Sciatic nerve (tissue), 2 donors: ENCODE data around the gene RAD51B. TPM values are rescaled to one million over a fixed set of nuclear protein-coding genes. Genes with fewer than 3 reads are reported as not detected.

Experiments
- ATAC-seq: fragments of 200-7000 bp; cut with Tn5 transposase; one replicate; pipeline ENCODE4 v1.9.1; 2020; ENCODE audit warnings: mild to moderate bottlenecking, moderate library complexity
- DNase-seq: peaks from one replicate; pipeline ENCODE4 v3.0.0-alpha.2; 2020; ENCODE audit warnings: low spot score
- intact Hi-C: fragments of 100-400 bp; cut with DNase I; formaldehyde crosslinking; loops from one replicate; pipeline ENCODE4 v1.14.2; 2022
- total RNA-seq: library from RNA; stranded (reverse); fragmentation: NEBNext Ultra II Directional; extraction: Animal tissue kit (Norgen Biotek cat#: 25700); gene quantifications from one replicate; pipeline ENCODE4 v1.2.1, GENCODE V29; 2021
- donor health status: DM: no; HTN: no; CAD: no.
- donor health status: DM: no; HTN: no; CAD: no.

The RAD51B gene
- total RNA-seq, 1 donor from 2014 or later: 30.4 TPM

DNA sequence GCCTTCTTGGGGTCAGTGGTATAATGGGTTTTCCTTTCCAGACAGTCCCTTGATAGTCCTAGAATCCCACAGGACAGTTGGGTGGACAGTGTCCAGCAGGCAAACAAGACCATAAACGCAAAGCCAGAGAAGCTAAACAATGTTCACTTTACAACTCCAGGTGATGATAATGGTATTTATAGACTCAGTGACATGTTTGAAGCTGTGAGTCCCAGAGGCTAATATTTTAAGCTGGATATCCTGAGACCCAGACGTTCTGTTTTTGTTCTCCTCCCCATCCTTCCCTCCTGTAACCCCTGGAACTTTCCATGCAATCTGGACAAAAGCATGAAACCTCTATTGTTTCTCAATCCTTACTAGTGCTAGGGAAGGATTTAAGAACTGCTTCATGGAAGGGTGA is 852.3 kb downstream of the RAD51B start:
- DNase-seq (no peak), ATAC-seq (peak; percentile 70)
- intact Hi-C loops: no loop called here

DNA sequence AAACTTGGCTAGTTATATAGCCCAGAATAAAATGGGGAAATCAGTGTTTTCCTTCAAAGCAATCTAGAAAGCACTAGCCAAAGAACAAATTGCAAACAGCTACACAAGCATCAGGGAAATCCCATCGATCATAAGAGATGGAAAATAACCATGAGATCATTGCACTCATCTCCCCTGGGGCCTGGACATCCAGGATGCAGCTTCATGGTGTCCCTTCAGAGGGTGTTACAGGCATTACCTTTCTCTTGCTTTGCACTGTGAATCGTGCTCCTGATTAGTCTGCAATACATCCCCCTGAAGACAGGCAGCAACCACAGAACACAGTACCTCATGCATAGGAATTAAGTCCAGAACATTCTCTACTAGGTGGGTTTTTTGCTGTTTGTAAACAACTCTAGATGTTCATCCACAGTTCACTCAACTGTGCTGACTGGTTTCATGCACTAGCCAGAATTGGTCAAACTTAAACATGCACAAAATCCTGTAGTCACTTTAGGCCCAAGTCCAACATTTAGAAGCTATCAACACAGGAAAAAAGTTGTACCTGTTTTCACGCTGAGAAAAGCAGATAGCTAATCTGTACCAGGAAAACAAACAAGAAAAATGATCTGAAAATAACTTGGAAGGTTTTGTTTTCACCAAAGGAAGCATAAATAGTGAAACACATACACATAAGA is 853.2 kb downstream of the RAD51B start:
- intact Hi-C loops: no loop called here
- ATAC-seq (peak; percentile 34), DNase-seq (no peak)

DNA sequence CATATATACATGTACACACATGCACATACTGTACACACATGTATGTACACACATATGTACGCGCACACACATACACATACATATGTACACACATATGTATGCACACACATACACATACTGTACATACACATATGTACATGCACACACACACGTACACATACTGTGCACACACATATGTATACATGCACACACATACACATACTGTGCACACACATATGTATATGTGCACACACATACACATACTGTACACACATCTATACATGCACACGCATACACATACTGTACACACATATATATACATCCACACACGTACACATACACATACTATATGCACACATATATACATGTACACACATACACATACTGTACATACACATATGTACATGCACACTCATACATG is 853.9 kb downstream of the RAD51B start:
- ATAC-seq: no peak

DNA sequence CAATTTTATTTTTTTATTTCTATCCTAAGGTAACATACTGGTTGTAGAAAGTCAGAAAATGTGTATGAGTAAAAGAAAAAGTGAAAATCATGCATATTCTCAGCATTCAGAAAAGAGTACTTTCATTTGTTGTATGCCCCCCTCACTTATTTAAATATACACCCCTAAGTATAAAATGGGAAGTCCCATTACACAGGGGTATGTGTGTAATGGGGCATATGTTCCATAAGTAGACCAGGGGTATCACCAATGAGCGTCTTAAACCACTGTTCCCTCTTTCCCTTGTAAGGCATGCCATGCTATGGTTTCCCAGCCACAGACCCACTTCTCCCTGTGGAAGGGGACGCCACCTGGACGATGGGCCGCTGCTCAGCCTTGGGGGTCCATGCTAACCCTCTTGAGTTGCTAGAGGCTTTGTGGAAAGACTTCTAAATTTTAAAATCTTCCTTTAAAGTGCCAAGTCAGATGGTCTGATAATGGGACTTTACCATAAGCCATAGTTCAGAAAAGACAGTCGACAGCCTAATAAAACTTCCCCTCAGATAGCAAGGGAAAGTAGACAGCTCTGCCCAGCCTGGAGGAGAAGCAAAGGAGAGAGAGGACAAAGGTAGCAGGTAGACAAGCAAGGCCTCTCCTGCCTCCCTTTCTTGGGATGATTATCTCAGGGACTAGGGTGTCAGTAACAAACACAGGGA is 855.1 kb downstream of the RAD51B start:
- no peak for ATAC-seq
- no peak for DNase-seq
- intact Hi-C loops: no loop called here

More for the DNA sequence above, 853.9 kb downstream of the RAD51B start:
- intact Hi-C loops: no loop called here
- no peak for DNase-seq

DNA sequence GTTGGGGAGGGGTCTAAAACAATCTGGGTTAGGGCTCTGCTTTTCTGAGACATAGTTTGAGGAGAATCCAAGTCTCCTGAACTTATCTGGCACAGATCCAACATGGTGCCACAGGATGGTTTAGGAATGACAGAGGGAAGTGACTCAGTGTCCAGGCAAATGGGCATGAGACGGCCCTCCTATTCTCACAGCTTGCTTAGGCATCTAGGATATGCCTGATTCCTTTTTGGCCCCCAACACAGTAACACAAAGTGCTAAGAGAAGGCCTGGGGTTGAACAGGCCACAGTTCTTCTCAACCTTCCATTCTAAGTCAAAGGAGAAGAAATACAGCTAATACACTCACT is 855.6 kb downstream of the RAD51B start:
- intact Hi-C loops: no loop called here
- DNase-seq (no peak), ATAC-seq (no peak)

DNA sequence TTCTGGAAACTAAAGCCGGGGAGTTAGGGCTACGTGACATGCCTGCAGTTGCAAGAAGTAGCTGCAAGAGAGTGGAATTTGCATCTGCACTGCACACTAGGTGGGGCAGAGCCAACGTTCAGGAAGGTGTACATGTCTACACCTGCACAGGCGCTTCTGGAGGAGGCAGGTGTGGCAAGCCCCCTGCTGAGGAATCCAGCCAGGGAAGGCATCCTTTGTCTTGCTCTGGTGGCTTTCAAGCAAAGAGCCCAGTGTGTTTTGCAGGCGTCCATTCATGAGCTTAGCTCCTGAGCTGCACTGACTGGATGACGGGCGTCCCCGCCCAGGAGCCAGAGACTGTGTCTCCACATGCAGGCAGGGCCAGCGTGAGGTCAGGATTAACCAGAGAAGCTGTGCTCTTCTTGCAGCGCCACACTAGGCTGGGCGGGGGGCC is 856.9 kb downstream of the RAD51B start:
- intact Hi-C loops: no loop called here
- no peak for ATAC-seq
- no peak for DNase-seq

DNA sequence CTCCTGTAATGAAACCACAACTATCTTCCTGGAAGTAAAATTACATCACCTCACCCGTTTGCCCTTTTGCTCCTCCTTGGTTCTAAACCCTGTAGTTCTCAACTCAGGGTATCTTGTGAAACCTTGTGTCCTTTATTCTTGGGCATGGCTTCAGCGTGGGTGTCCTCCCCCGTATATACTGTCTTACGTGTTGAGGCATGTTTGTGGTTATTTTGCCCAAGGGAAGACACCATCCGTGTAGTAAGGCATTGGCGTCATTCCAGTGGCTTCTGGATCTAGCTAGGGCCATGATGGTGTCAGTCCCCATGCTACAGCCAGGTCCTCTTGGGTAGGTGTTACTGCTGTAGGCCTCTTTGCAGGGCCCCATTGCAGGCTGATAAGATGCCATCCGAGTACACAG is 857.9 kb downstream of the RAD51B start:
- intact Hi-C loops: no loop called here
- ATAC-seq: no peak
- DNase-seq: no peak

DNA sequence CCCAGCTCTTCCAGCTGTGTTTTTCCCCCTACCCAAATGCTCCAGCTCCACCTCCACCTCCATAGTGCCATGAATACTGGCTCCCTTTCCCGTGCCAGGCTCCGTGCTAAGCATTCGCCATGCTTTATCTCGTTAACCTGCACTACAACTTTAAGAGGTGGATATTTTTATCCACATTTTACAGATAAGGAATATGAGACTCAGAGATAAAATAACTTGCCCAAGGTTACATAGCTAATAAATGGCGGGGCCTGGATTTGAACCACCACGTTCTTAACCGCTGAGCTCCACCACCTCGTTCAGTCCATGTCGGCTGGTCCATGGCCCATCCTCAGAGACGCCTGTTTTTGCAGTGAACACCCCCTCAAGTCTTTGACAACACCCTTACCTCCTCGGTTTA is 858.3 kb downstream of the RAD51B start:
- intact Hi-C loops: no loop called here
- peak; percentile 38 for DNase-seq
- no peak for ATAC-seq

DNA sequence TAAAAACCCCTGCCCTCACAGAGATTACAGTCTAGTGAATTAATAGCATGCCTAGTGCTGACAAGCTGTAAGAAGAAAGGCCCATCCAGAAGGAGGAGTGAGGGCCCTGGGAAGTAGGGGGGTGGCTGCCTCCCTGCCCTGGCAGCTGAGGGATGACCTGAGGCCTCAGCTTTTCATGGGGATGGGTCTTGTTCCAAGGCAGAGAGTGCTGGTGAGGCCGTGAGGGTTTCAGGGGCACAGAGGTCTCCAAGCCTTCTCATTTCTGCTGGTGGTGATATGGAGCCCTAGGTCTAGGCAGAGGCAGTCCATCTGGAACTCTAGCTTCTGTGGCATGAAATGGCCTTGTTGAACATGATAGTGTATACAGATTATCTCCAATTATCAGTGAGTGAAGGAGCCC is 858.9 kb downstream of the RAD51B start:
- DNase-seq (peak; percentile 22), ATAC-seq (no peak)
- intact Hi-C loops: no loop called here

DNA sequence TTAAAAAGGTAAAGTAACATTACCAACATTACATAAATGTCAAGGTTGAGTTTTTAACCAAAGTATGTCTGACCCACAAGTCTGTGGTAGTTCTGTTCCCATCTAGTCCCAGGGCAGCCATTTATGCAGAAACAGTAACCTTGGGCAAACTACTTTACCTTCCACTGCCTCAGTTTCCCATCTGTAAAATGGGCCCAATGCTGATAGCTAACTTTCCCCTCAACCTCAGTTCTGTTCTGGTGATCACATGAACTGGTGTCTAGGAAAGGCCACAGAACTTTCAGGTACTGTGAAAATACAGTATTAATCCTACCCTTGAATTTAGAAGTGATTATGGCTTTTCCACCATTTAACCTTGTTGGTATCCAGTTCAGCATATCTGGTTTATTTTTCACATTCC is 859.7 kb downstream of the RAD51B start:
- DNase-seq (no peak), ATAC-seq (no peak)
- intact Hi-C loops: no loop called here

DNA sequence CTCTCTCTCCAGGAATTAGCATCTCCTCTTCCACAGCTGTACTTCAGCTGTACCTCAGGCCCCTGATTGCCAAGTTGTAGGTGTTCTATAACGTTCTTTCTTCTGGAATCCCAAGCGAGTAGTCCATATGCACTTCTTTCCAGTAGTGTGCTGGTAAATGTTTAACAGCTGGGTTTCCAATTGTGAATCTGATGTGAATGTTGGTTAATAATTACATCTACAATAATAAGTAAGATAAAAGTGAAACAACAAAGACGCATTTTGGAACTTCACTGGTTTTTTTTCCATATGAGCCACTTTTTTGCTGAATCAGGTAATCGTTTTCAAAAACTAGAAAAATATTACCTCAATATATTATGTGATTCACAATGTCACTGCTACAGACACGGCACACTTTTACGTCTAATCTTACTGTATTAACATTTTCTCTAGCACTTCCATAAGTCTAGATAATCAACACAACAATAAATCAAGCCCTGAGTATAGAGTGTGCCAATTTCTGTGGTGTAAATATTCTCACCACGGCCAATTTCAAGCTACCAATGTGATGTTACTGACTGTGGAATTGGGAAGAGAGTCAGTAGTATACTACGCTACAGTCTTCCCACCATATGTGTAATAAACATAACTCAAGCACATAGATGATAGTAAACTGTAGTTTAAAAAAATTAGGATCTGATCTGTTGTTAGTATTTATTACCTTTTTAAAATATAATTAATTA is 860.3 kb downstream of the RAD51B start:
- DNase-seq (no peak), ATAC-seq (no peak)
- intact Hi-C loops: no loop called here

DNA sequence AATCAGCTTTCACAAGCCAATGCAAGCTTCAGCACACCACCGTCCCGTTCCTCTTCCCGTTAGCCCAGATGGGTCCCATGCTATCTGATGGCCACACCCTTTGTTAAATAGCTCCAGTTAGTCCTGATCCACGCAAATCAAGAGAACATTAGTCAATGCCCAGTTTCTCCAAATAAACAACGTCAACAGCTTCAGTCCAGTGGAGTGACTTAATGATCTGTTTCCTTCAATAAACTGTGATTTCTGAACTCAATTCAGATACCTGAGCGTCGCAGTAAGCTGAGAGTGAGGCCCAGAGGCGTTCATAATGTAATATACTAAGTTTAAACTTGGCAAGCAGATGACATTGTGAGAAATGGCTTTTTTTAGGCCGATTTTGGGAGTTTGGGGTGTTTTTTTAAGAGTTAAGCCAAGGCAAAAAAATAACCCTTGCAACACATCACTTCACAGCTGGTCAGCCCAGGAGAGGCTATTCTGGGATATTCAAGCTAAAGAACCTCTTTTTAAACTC is 861.0 kb downstream of the RAD51B start:
- DNase-seq (no peak), ATAC-seq (peak; percentile 47)
- intact Hi-C loops: no loop called here

DNA sequence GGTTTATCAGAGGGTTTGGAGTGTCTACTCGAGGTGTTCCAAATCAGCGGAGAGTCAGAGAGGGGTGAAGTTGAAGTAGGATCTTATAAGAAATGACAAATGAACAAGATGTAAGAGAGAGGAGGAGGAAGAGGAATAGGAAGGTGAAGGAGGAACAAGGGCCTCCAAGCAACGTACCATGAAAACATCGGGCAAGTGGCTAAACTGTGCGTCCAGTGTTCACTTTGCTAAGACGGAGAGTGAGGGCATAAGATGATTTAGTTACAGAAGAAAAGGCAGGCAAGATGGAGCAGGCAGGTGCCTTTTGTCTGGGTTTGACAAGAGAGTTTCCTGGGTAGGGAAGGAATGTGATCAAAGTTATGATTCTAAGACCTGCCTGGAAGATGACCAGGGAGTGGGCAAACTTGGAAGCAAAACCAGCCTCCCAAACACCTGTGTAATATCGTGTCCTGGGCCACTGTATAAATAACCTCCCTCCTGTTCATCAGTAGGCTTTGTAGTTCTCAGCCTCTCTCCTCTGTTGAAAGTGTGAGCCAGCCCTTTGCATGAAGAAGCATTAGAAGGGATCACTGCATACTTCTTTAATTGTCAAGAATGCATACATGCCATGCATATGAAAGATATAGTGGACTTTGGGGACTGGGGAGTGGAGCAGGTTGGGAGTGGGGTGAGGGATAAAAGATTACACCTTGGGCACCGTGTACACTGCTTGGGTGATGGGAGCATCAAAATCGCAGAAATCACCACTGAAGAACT is 861.9 kb downstream of the RAD51B start:
- intact Hi-C loops: no loop called here
- DNase-seq: no peak
- no peak for ATAC-seq

DNA sequence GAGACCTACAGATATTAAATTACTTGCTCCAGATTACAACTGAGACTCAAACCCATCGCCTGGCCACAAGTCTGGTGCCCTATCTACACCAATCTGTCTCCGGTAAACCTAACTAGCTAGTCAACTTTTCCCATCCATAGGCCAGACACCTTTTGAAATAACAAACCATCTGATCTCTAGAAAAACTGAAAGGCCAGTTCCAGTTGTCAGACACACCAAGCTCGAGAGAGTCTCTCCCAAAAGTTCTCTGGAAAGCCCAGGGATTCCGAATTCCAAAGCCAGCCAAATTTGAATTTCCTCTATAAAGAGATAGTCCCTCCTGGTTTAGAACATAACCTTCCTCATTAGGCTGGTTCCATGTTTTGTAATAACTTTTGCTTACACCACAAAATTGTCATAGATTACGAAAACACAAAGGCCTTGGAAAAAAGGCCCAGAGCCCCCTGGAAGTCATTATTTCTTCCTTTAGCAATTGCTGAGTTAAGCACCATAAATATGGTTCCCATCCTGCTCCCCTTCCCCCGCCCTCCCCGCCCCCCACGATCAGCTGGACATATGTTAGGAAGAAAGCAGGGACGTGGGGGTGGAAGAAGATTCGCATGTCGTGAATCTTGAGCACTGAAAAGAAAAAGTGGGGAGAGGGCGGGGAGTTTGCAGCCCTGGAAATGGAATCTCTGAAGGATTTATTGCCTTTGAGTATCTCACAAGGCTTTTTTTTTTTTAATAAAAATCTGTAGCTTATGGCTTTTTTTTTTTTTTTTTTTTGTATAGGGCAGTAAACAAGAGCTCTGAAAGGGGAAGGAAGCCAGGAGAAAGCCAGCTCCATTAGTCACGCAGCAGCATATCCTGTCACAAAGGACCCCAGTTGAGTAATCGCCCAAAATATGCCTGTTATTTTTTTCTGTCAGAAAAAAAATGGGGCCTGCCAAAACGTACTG is 862.9 kb downstream of the RAD51B start:
- peak; percentile 89 for ATAC-seq
- intact Hi-C loops: no loop called here
- no peak for DNase-seq

DNA sequence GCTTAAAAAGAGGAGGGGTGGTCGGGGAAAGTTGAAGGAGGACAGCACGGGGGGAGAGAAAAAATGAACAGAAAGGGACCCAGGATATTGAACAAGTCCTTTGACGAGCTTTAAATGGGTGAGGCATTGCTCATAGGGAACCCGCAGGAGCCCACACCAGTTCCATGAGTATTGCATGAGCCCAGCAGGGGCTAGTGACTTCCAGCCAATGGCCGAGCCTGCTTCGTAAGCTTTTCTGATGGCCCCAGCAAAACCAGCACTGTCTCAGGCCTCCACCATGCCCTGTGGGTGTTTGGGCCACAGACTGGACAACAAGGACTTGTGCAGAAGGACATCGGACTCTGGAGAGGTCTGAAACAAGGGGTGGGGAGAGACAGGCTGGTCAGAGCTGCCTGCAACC is 863.7 kb downstream of the RAD51B start:
- intact Hi-C loops: no loop called here
- DNase-seq (no peak), ATAC-seq (peak; percentile 8)

DNA sequence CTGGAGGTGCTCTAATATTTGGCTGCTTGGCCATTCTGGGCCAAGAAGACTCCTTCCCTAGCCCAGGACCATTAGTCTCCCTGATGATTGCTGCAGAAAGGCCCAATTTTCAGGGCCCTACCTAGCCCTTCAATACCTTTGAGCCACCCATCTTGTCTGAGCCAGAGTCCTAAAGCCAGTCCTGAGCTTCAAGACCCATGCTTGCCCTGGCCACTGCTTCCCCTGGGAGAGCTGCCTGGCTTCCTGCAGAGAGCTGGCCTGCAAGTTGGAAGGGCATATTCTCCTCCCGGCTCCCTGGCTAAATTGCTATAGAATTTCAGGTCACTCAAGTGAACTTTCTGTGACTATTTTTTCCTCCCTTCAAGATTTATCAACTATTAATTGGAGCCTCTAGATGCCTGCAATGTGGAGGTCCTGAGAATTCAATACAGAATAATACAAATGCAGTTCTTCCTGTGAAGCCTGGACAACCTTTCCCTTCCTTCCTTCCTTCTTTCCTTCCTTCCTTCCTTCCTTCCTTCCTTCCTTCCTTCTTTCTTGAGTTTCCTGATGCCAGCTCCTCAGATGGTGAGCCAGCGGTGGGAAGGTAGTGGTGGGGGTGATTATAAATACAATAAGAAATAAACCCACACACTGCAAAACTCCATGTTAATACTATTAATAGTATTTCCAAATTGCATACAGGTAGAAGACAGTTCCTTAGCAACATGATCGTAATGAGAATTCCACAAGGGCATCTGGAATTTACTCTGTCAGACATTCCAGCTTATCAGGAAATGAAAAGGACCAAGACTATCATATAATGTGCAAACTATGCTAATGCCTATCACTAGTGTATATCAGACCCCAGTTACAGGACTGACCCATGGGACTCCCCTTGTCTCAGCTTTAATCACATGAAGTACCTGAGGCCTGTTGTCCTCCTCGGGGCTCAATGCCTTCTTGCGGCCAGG is 865.2 kb downstream of the RAD51B start:
- intact Hi-C loops: no loop called here
- DNase-seq (no peak), ATAC-seq (no peak)

DNA sequence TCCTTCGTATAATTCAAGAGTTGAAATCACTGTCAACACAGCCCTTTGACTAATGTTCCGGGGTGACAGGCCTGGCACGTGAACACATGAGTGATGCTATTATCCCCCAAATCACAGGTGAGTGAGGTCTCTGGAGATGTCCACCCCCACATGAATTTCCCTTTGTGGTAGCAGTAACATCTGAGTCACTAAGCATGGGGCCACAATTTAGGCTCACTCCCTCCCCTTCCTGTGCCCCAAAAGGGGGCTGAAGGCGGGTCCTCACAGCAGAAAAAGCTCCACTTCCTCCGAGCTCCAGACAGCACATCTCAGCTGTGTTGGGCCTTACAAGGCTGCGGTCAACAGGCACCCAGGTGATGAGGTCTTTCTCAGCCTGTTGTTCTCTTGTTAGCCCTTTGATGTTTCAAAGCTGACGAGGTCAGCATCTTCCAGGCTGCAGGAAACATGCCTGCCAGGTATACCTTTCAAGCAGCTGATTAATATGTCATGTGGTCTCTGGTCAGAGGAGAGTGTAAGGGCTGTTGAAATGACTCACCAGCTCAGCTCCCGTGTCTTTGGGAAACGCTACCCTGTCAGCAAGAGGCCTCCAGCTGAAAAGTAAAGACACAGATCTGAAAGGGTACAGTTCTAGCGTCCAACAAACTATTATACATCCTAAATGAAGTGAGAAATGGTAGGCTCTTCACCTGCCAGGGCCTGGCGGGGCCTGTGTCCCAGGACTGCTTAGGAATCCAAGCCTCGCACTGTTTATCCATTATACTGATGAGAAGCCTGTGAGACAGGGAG is 866.0 kb downstream of the RAD51B start:
- ATAC-seq (no peak), DNase-seq (no peak)
- intact Hi-C loops: no loop called here
